Upper lobe of left lung (tissue), 4 donors: ENCODE results near the gene TSNAX.

ENCODE experiments used
- CTCF ChIP-seq, 6 experiments: fragments of 450-650 bp in 4 of 6; fragments of 200-600 bp in 2 of 6; sonication (generic) in 2 of 6; IDR thresholded peaks; one replicate each; pipeline ENCODE4 v1.5.1; 2016 to 2019; ENCODE audit warnings: antibody characterized with exemption in 6 of 6
- POLR2A ChIP-seq, 4 donors: fragments of 450-650 bp; IDR thresholded peaks; one replicate each; pipeline ENCODE4 v1.5.1; 2016 to 2017; ENCODE audit warnings: antibody characterized with exemption in 4 of 4, mild to moderate bottlenecking in 2 of 4
- POLR2AphosphoS5 ChIP-seq, 2 donors: sonication (generic); formaldehyde crosslinking; IDR thresholded peaks; one replicate each; pipeline ENCODE4 v1.5.1; 2017; ENCODE audit warnings: antibody characterized with exemption in 2 of 2

- TF ChIP-seq CTCF (IDR thresholded peaks at IDR 0.05) (no peak), POLR2A (IDR thresholded peaks at IDR 0.05) (no peak), POLR2AphosphoS5 (IDR thresholded peaks at IDR 0.05) (no peak)
Observed at GRCh38 chr1:231594123-231594522, 65.7 kb downstream of the TSNAX start.
